Jurkat, Clone E6-1 (cell line): ENCODE data around the gene NYNRIN.
"Not testable (repeated sequence)": the region's sequence is repeated elsewhere in the genome, so short reads cannot be mapped to it uniquely, and the experiment has no call there.

Source experiments
- DNase-seq: peaks from one replicate; pipeline ENCODE4 v3.0.0-alpha.2; 2011; ENCODE audit warnings: low read depth, low spot score
- H3K4me3 ChIP-seq: 2 replicates; pipeline ENCODE4 v1.5.1; 2011; ENCODE audit warnings: mild to moderate bottlenecking, low read length, control low read depth, moderate library complexity

NYNRIN gene

DNA sequence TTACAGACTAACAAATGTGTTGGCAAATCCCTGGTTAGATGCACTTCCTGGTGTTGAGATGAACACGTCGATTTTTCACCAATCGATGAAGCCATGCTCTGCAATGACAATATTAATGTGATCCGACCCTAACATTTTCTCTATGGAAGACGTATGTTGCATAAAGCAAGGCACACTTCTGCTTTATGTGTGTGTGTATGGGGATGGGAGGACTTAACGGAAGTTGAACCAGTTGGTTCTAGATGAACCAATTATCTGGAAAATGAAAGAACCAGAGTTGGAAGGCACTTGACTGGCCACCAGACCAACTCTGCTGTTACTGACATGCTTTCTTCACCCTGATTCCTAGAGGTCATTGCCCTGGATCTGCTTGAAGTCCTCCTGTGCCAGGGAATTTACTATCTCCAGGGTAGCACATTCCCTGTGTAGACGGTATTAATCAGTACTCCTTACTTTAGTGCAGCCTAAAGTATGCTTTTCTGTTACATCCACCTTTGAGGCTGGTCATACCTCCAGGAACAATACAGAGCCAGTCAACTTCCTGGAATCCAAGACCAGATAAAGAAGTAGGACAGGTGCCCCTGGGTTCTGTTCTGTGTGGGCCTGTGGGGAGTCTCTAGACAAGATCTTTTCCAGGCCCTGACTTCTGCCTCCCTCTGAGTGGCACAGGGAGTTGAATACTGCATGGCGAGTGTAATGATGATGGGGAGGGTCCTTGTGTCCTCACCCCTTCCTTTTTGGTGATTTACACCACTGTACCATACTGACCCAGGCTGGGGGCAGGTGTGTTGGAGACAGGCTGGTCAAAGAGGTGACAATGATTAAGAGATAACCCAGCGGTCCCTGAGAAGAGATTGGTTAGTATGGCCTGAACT, 39.7 kb downstream of the NYNRIN start:
- no peak overlapping the region for H3K4me3 ChIP-seq
- no peak for DNase-seq

GRCh38 chr14:24439257-24439656, 40.5 kb downstream of the NYNRIN start:
- no peak for DNase-seq
- no peak overlapping the region for H3K4me3 ChIP-seq

DNA sequence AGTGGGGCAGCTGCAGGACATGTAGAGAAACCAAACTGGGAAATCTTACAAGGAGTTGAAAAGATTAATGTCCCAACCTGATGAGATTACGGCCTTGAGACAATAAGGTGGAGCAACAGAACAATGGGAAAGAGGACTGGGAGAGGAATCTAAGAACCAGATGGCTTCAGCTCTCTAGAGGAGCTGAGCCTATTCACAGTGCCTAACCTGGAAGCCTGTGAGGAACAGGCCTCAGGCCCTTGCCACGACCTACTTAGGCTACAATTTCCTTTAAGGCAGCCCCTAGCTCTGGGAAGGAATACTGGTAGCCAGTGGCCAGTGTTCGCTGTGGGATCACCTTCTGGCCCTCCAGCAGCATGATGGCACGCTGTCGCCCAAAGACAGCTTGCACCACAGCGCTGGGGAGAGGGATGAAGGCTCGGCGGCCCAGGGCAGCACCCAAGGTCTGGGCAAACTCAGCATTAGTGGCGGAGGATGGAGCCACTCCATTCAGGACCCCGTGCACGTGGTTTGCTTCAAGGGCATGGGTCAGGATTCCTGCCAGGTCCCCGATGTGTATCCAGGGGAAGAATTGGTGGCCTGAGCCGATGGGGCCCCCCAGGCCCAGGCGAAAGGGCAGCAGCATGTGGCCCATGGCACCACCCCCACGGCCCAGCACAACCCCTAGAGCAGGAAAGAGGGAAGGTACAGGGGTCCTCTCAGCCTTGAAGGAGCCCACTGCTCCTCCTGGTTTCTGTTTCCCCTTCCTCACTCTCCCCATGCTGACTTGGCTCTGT, 41.2 kb downstream of the NYNRIN start:
- no peak overlapping the region for H3K4me3 ChIP-seq
- DNase-seq, result no peak

DNA sequence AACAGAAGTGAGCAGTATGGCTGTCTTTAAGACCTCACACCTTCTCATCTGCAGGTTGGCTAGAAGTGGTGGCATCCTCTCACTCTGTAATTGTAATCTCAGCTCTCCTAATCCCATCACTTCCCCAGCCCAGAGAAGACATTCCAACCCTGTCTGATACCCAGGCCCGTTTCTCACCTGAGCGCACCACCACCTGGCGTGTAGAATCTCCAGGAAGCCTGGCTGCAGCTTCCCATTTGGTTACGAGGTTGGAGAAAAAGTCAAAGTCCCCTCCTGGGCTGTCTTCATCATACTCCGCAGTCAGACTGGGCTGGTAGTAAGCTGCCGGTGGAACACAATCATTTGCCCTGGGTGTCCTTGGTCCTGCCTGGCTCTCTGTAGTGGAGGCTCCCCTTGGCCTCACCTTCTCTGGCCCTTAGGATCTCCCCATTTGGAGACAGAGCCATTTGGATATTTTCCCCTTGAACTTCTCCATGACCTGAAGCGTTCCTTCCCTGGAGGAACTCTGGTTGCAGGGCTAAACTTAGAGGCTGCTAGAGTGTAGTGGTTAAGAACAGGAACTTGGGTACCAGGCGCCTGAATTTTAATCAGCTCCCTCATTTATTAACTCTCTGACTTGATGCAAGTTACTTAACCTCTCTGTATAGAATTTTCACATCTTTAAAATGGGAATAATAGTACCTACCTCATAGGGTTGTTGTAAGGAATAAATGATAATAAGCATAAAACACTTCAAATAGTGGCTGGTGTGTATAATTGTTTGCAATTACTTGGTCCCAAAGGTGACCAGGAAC, 42.0 kb downstream of the NYNRIN start:
- peak overlapping the region; percentile 85; the same call in 1 of the 2 replicates for H3K4me3 ChIP-seq
- DNase-seq, result no peak

DNA sequence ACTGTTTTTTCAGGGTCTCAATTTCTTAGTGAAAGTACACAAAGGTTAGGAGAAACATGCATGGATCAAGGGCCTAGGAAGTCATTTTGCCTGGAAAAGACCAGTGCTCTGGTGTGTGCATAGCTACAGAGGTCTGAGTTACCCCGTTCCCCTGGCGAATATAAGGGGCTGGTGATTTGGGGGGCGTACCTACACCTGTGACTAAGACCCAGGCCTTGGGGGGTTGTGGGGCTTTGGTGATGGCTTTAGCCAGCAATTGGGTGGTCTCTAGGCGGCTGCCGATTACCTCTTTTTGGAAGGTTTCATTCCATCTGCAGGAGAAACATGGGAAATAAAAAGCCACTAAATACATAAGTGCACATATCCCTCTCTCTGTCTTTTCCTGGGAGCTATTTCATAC, 42.7 kb downstream of the NYNRIN start:
- H3K4me3 ChIP-seq, result peak overlapping the region; percentile 85
- DNase-seq, result no peak

DNA sequence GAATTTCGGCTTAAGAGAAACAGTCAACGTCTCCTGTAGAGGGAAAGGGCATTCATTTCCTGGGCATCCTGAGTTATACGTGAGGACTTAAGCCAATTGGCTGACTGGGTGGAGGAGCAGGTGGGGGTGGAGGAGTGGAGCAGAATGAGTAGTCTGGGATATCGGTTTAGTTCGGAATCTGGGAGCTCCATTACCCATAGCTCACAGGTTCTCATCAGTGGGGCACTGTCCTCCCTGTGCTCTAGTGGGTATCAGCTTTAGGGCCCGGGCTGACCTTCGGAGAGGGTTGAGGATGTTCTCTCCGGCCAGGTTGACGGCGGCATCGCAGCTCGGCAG, 43.1 kb downstream of the NYNRIN start:
- H3K4me3 ChIP-seq, result peak overlapping the region; percentile 85
- no peak for DNase-seq

DNA sequence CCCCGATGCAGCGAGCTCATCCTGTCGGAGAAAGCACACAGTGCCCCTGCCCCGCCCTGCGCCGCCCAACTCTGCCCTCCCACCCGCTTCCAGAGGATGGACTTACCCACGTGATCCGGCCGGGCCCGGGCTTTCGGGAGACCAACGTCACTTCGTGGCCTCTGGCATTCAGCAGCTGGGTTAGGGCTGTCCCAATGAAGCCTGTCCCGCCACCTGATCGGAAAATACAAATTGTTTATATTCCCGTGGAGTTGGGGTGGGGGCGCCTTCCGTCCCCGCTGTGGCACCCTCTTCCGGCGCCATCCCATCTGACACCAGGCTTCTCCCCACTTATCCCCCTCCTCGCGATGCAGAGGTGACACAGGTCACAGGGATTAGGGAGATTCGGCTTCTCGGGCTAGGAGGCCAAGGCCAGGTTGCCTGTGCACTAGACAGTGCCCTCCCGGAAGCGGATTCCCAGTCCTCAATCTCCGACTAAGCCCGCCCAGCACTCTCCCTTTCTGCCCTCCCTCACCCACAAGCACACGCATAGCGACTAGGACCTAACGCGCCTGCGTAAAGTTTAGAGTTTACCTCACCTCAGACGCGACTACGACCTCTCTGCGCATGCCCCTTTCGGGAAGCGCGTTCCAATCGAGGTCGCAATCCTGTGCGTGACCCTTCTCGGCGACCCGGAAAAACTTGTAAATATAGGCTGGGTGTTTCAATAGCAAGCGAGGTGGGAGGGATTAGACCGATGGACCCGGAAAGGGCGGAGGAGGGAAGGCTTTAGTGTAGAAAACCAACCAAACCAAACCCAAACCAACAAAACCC, 43.6 kb downstream of the NYNRIN start, which contains the start of gene SDR39U1:
TSS of gene SDR39U1 (minus strand) at position 537 of the 813 bp plus-strand sequence. CDS start at position 530, 7 bp downstream.
- peak; percentile 99 for DNase-seq

DNA sequence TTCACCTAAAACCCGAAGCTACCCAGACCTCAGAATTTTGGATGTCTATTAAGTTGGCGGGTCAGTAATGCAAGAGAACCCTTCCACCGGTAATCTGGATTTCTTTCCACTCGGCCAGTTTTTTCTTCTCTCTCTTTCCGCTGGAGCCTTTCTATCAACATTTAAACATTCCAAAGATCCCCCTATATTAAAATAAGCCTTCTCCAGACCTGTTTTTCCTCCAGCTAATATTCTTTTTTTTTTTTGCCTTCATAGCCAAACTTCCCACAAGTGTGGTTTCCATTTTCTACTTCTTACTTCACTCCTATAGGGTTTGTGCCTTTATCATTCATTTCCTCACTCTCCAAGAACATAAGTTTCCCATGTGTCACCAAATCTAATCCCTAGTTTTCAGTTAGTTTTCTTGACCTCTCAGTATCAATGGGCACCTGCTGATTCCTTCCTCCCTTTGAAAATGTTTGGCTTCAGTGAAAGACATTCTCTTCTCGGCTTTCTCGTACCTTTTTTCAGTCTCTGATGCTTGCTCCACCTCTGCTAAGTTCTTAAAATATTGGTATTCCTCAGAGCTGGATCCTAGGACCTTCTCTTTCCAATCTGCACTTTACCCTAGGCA, 44.4 kb downstream of the NYNRIN start:
- DNase-seq, result no peak

More for the DNA sequence above, 43.6 kb downstream of the NYNRIN start, which contains the start of gene SDR39U1:
- H3K4me3 ChIP-seq, result peak within 1 kb of the TSS; percentile 85

DNA sequence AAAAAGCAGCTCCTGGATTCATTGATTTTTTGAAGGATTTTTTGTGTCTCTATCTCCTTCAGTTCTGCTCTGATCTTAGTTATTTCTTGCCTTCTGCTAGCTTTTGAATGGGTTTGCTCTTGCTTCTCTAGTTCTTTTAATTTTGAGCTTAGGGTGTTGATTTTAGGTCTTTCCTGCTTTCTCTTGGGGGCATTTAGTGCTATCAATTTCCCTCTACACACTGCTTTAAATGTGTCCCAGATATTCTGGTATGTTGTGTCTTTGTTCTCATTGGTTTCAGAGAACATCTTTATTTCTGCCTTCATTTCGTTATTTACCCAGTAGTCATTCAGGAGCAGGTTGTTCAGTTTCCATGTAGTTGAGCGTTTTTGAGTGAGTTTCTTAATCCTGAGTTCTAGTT, 52.0 kb downstream of the NYNRIN start:
- DNase-seq, result not testable (repeated sequence)

More for the DNA sequence above, 44.4 kb downstream of the NYNRIN start:
- H3K4me3 ChIP-seq, result peak overlapping the region; percentile 85

GRCh38 chr14:24456980-24457379, 58.2 kb downstream of the NYNRIN start:
- no peak overlapping the region for H3K4me3 ChIP-seq
- DNase-seq, result peak; percentile 45

More for the DNA sequence above, 52.0 kb downstream of the NYNRIN start:
- not testable (repeated sequence) for H3K4me3 ChIP-seq

GRCh38 chr14:24458736-24459135, 59.9 kb downstream of the NYNRIN start:
- H3K4me3 ChIP-seq, result no peak overlapping the region
- DNase-seq, result no peak

DNA sequence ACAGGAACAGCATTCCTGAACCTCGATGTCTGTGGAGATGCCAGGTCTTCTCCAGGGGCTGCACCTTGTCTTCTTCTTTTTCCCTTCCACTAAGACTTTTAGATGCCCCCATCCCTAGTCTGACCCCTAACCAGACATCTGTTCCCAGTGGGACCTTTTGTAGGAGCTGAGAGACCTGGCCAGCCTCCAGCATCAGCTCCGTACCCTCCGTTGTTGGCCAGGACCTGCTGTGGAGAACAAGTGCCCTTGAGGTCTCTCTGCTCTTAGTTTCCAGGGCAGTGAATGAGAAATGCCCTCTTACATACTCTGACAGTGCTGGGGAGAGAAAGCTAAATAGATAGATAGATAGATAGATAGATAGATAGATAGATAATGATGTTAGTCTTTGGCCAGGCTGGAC, 60.5 kb downstream of the NYNRIN start:
- no peak overlapping the region for H3K4me3 ChIP-seq
- no peak for DNase-seq

GRCh38 chr14:24461336-24461735, 62.5 kb downstream of the NYNRIN start:
- H3K4me3 ChIP-seq, result no peak overlapping the region
- no peak for DNase-seq

DNA sequence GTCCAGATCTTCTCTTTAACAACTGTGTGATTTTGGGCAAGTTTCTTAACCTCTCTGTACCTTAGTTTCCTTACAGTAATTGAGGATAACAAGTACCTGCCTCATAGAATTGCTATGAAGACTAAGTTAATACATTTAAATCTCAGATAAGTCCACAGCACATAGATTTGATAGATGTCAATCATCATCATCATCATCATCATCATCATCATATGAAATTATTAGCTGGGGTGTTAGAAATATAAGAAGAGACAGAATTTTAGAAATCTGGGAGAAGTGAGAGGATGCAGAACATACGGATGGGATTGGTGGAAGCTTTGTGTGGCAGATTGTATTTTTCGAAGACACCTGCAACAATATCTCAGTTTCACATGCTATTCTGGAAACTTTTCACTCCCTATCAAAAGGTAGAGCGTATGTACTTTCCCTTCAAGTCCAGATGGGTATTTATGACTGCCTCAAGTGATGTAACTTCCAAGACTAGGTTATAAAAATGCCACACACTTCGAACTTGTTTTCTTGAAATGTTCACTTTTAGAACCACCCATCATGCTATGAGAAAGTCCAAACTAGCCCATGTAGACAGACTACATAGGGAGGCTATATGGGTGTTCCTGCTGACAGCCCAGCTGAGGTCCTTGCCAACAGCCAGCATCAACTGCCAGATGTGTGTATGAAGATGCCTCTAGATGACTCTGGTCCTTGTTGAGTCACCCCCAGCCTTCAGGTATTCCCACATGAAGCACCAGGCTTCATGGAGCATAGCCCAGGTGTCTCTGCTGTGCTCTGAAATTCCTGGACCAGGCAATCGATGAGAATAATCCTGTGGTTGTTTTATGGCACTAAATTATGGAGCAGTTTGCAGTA, 64.4 kb downstream of the NYNRIN start:
- no peak overlapping the region for H3K4me3 ChIP-seq
- peak; percentile 67 for DNase-seq

DNA sequence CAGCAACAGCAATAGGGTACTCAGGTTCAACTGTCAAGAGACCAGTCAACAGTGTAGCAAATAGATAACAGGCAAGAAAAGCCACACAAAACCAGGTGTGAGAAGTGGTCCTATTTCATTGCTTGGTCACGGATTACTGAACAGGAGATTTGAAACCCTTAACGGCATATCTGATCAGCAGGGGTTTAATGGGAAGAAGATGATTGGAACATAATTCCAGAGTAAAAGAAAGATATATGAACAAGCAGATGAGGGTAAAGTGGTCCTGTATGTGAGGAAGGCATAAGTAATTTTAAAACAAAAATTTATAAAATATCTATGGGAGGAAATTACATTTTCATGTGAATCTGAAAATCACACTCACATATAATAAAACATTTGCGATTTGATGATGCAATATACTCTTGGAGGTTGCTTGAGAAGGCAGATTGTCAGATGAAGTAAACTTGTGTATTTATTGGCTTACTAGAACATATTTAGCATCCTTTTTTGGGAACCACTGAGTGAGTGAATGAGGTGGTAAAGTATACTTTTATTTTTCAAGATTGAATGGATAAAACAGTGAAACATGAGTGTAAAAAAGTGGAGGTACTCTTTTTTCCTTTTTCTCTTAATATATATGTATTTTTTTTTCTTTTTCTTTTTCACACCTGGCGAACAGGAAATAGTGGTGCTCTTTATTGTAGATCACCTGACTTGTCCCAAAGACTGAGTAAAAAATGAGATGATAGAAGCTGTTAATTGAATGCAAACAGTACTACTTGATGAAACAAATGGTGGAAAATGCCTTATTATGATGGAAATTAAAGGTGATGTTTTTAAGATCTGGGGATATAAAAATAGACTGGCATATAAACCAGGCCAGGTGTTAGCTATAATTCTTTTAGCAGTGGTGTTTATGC, 65.3 kb downstream of the NYNRIN start:
- no peak overlapping the region for H3K4me3 ChIP-seq
- DNase-seq, result peak; percentile 57

- DNase-seq, result peak; percentile 92
- no peak overlapping the region for H3K4me3 ChIP-seq
These were observed 66.6 kb downstream of the NYNRIN start for GRCh38 chr14:24465368-24465767.
